IMR-90 (cell line): ENCODE results near the gene NMT1. TPM values are rescaled to one million over a fixed set of nuclear protein-coding genes. Genes with fewer than 3 reads are reported as not detected.
A peak's percentile ranks its signal among the peaks of the same experiment; 100 is the strongest.

ENCODE experiments used
- ATAC-seq: fragments of 200-7000 bp; cut with Tn5 transposase; 2 replicates; pipeline ENCODE4 v1.9.1; 2020; ENCODE audit warnings: low read depth, mild to moderate bottlenecking, moderate library complexity
- BruUV-seq: library from RNA; stranded (reverse); fragments of 400-500 nt; replicated peaks from 2 replicates; lab custom pipeline; 2021; lab: Mats Ljungman, UMichigan
- CTCF ChIA-PET: fragments of 300-600 bp; formaldehyde crosslinking; extraction: SDS; loops from one replicate; lab custom pipeline; 2021; ENCODE audit warnings: antibody characterized with exemption; lab: Yijun Ruan, JAX
- POLR2A ChIA-PET: fragments of 300-600 bp; sonication (Branson Sonifier 250); formaldehyde crosslinking; loops from one replicate; lab custom pipeline; 2022; ENCODE audit warnings: antibody characterized with exemption; ENCODE audit not compliant: unreplicated experiment; lab: Charles Lee
- DNase-seq: peaks from one replicate; pipeline ENCODE4 v3.0.0; 2013
- H2AFZ ChIP-seq: replicated peaks from 2 replicates; pipeline ENCODE3; 2013; ENCODE audit warnings: low read length, mild to moderate bottlenecking; ENCODE audit not compliant: poor library complexity
- H2AK5ac ChIP-seq: 2 replicates; pipeline ENCODE4 v1.6.1; 2013; ENCODE audit warnings: low read depth, low read length, inconsistent platforms
- H2AK9ac ChIP-seq: replicated peaks from 2 replicates; pipeline ENCODE3; 2013; ENCODE audit warnings: mild to moderate bottlenecking, low read depth, low read length, moderate library complexity; ENCODE audit not compliant: poor library complexity
- H2BK120ac ChIP-seq: 2 replicates; pipeline ENCODE4 v1.6.1; 2013; ENCODE audit warnings: low read depth, low read length, inconsistent platforms
- H2BK15ac ChIP-seq: 3 replicates; pipeline ENCODE4 v1.6.1; 2013; ENCODE audit warnings: low read depth, low read length, inconsistent platforms
- H2BK20ac ChIP-seq: 2 replicates; pipeline ENCODE4 v1.6.1; 2013; ENCODE audit warnings: low read depth, mild to moderate bottlenecking, inconsistent platforms, low read length, moderate library complexity
- H2BK5ac ChIP-seq: 2 replicates; pipeline ENCODE4 v1.6.1; 2013; ENCODE audit warnings: mild to moderate bottlenecking, low read depth, low read length, inconsistent platforms; ENCODE audit not compliant: poor library complexity, severe bottlenecking
- H3K14ac ChIP-seq: replicated peaks from 2 replicates; pipeline ENCODE4 v1.6.1; 2013; ENCODE audit warnings: low read depth, low read length, inconsistent platforms
- H3K18ac ChIP-seq: 2 replicates; pipeline ENCODE4 v1.6.1; 2013; ENCODE audit warnings: low read depth, low read length, control low read depth
- H3K23ac ChIP-seq: 2 replicates; pipeline ENCODE4 v1.6.1; 2013; ENCODE audit warnings: low read depth, low read length, inconsistent platforms
- H3K27ac ChIP-seq: 2 replicates; pipeline ENCODE4 v1.5.1; 2013; ENCODE audit warnings: mild to moderate bottlenecking, control low read depth, low read length; ENCODE audit not compliant: insufficient read depth
- H3K27me3 ChIP-seq: 2 replicates; pipeline ENCODE4 v1.6.1; 2013; ENCODE audit warnings: low read length; ENCODE audit not compliant: control insufficient read depth, insufficient read depth
- H3K36me3 ChIP-seq: 2 replicates; pipeline ENCODE4 v1.6.1; 2013; ENCODE audit warnings: low read length, mixed read lengths; ENCODE audit not compliant: control insufficient read depth, insufficient read depth
- H3K4ac ChIP-seq: 2 replicates; pipeline ENCODE4 v1.6.1; 2013; ENCODE audit warnings: low read depth, low read length, inconsistent platforms
- H3K4me1 ChIP-seq: 2 replicates; pipeline ENCODE4 v1.6.1; 2013; ENCODE audit warnings: low read length, mixed read lengths; ENCODE audit not compliant: control insufficient read depth, insufficient read depth
- H3K4me2 ChIP-seq: 2 replicates; pipeline ENCODE4 v1.6.1; 2013; ENCODE audit warnings: low read depth, mild to moderate bottlenecking, control low read depth, low read length, moderate library complexity
- H3K4me3 ChIP-seq: 2 replicates; pipeline ENCODE4 v1.5.1; 2013; ENCODE audit warnings: low read depth, mild to moderate bottlenecking, control low read depth, low read length, moderate library complexity; ENCODE audit not compliant: insufficient read depth
- H3K56ac ChIP-seq: 2 replicates; pipeline ENCODE4 v1.6.1; 2013; ENCODE audit warnings: low read length, inconsistent platforms; ENCODE audit not compliant: insufficient read depth; ENCODE audit errors: extremely low read depth
- H3K79me1 ChIP-seq, 2 experiments: 2 replicates each; pipeline ENCODE4 v1.6.1; 2013; ENCODE audit warnings: low read length in 2 of 2, inconsistent platforms in 1 of 2, low read depth in 1 of 2
- H3K9ac ChIP-seq: 2 replicates; pipeline ENCODE4 v1.6.1; 2013; ENCODE audit warnings: low read depth, low read length, control low read depth
- H3K9me1 ChIP-seq: 2 replicates; pipeline ENCODE4 v1.6.1; 2013; ENCODE audit warnings: low read length, inconsistent platforms; ENCODE audit not compliant: insufficient read depth
- H3K9me3 ChIP-seq: 2 replicates; pipeline ENCODE4 v1.6.1; 2013; ENCODE audit warnings: low read length; ENCODE audit not compliant: control insufficient read depth, insufficient read depth
- H4K20me1 ChIP-seq: 2 replicates; pipeline ENCODE4 v1.6.1; 2013; ENCODE audit warnings: low read length, inconsistent platforms; ENCODE audit not compliant: insufficient read depth
- H4K5ac ChIP-seq: 2 replicates; pipeline ENCODE4 v1.6.1; 2013; ENCODE audit warnings: mild to moderate bottlenecking, low read depth, low read length, control low read depth
- H4K8ac ChIP-seq, 2 experiments: 2 replicates each; pipeline ENCODE4 v1.6.1; 2013; ENCODE audit warnings: low read depth in 2 of 2, low read length in 2 of 2, control low read depth in 1 of 2, inconsistent platforms in 1 of 2
- H4K91ac ChIP-seq: 2 replicates; pipeline ENCODE4 v1.6.1; 2013; ENCODE audit warnings: low read depth, low read length, inconsistent platforms; ENCODE audit not compliant: insufficient read depth
- BHLHE40 ChIP-seq: fragments of 150-350 bp; IDR thresholded peaks from 2 replicates; pipeline ENCODE4 v1.6.1; 2016; ENCODE audit warnings: mild to moderate bottlenecking, low read depth, low read length
- CEBPB ChIP-seq: IDR thresholded peaks from 2 replicates; pipeline ENCODE4 v1.6.1; 2012; ENCODE audit warnings: low read depth, low read length, improper control_type of control experiment
- CHD1 ChIP-seq: IDR thresholded peaks from 2 replicates; pipeline ENCODE4 v1.6.1; 2012; ENCODE audit warnings: low read depth, low read length, improper control_type of control experiment
- FOS ChIP-seq: fragments of 150-350 bp; IDR thresholded peaks from 2 replicates; pipeline ENCODE4 v1.6.1; 2016; ENCODE audit warnings: low read depth, low read length
- MAFK ChIP-seq: IDR thresholded peaks from 2 replicates; pipeline ENCODE4 v1.6.1; 2012; ENCODE audit warnings: low read depth, low read length, improper control_type of control experiment
- MAZ ChIP-seq: IDR thresholded peaks from 2 replicates; pipeline ENCODE4 v1.6.1; 2012; ENCODE audit warnings: low read depth, mild to moderate bottlenecking, low read length, improper control_type of control experiment, moderate library complexity, borderline replicate concordance
- MXI1 ChIP-seq: IDR thresholded peaks from 2 replicates; pipeline ENCODE4 v1.6.1; 2012; ENCODE audit warnings: low read depth, mild to moderate bottlenecking, low read length, moderate library complexity, borderline replicate concordance
- NFE2L2 ChIP-seq: fragments of 150-350 bp; IDR thresholded peaks from 2 replicates; pipeline ENCODE4 v1.6.1; 2016; ENCODE audit warnings: low read depth, mild to moderate bottlenecking, low read length
- POLR2A ChIP-seq: IDR thresholded peaks from 2 replicates; pipeline ENCODE4 v1.6.1; 2012; ENCODE audit warnings: mild to moderate bottlenecking, low read depth, low read length
- RFX5 ChIP-seq: IDR thresholded peaks from 2 replicates; pipeline ENCODE4 v1.8.0; 2012; ENCODE audit warnings: low read depth, mild to moderate bottlenecking, low read length, moderate library complexity
- SMC3 ChIP-seq: fragments of 150-350 bp; IDR thresholded peaks from 2 replicates; pipeline ENCODE4 v1.6.1; 2016; ENCODE audit warnings: low read depth, mild to moderate bottlenecking, antibody characterized with exemption, low read length, moderate library complexity
- USF2 ChIP-seq: fragments of 150-350 bp; IDR thresholded peaks from 2 replicates; pipeline ENCODE4 v1.6.1; 2017; ENCODE audit warnings: mild to moderate bottlenecking, antibody characterized with exemption, low read length, low read depth
- WGBS, 2 experiments: methylation state at CpG; one replicate each; pipeline versions ENCODE4 v1.1.5 to v1.1.7; 2013; ENCODE audit warnings: missing lambda C conversion rate in 2 of 2; ENCODE audit not compliant: insufficient read length in 1 of 2; ENCODE audit errors: extremely low coverage in 2 of 2; 5-methylcytosine and 5-hydroxymethylcytosine counted together
- dilution Hi-C: fragments of 300-500 bp; cut with HindIII; formaldehyde crosslinking; loops from one replicate; pipeline ENCODE4 v1.14.3; 2018; ENCODE audit warnings: low sequenced_read_pairs; ENCODE audit not compliant: unreplicated experiment
- in situ Hi-C: fragments of 300-500 bp; cut with MboI; formaldehyde crosslinking; loops from 3 replicates; pipeline ENCODE4 v1.14.3; 2019; ENCODE audit warnings: low sequenced_read_pairs, inconsistent platforms, mixed read lengths
- intact Hi-C: fragments of 100-400 bp; cut with micrococcal nuclease; formaldehyde crosslinking; loops from 2 replicates; pipeline ENCODE4 v1.10.0; 2022
- polyA plus RNA-seq, 3 experiments: library from polyadenylated mRNA; depleted of rRNA; stranded (reverse); fragments of >200 nt; gene quantifications; 2 replicates each; pipeline ENCODE4 v1.2.3, GENCODE V29; 2012; ENCODE audit warnings: low replicate concordance in 1 of 3
- total RNA-seq: library from RNA; depleted of rRNA; stranded (reverse); fragments of >200 nt; gene quantifications from 2 replicates; pipeline ENCODE4 v1.2.3, GENCODE V29; 2012
- TF ChIP-seq, protein P1 (sequence below): conservative IDR thresholded peaks from 2 replicates; pipeline ENCODE4 v1.5.1; 2012; ENCODE audit warnings: mild to moderate bottlenecking, low read depth, low read length, improper control_type of control experiment

Gene NMT1
- total and polyA plus RNA-seq, 2 of the 4 experiments (the other 2 are of a cell fraction), result 38.0 to 60.6 TPM

- no TSS peak for BruUV-seq
- ATAC-seq (peak; percentile 3), DNase-seq (peak; percentile 82)
- H3K79me1 ChIP-seq, result peaks cover 7 to 46% of the 10 kb centered on the region in 2 experiments; a peak in 2 of 4 replicates
- no peaks in the 10 kb centered on the region for H3K27me3 ChIP-seq
- peak overlapping the region; percentile 91 for H3K9ac ChIP-seq
- dilution Hi-C loops (no loop called here), intact Hi-C loops (no loop called here), in situ Hi-C loops (no loop called here)
- H3K4me1 ChIP-seq, result peaks cover 19% of the 10 kb centered on the region
- WGBS, 2 experiments, result 4% methylated on average over 5 of the region's 29 CpGs; no CpG with 5 or more reads in 1 of the 2 experiments
- peaks cover 18% of the 10 kb centered on the region for H3K9me1 ChIP-seq
- ChIA-PET CTCF (interaction anchor here (1.0 to 2.1 kb wide), 2 partner anchors 12 kb away, joined by 4 to 10 read pairs; partner anchors contain the start of gene ACBD4), POLR2A (interaction anchor here (2.7 to 4.9 kb wide), 3 partner anchors 11 to 14 kb away, joined by 12 to 53 read pairs (median 33); partner anchors contain the start of genes ACBD4 and HEXIM2)
- peak overlapping the region; percentile 77 to 96 for H4K8ac ChIP-seq
- peak overlapping the region; percentile 93 for H3K56ac ChIP-seq
- peak overlapping the region; percentile 95 for H2AK9ac ChIP-seq
- H2BK15ac ChIP-seq, result peak overlapping the region; percentile 16; the same call in 2 of the 3 replicates
- peak overlapping the region; percentile 93 for H2BK5ac ChIP-seq
- H2AK5ac ChIP-seq, result peak overlapping the region; percentile 93
- peaks cover 37% of the 10 kb centered on the region for H4K20me1 ChIP-seq
- peak overlapping the region; percentile 94 for H2BK120ac ChIP-seq
- peak overlapping the region; percentile 99 for H3K14ac ChIP-seq
- peak overlapping the region; percentile 99 for H3K4ac ChIP-seq
- peak overlapping the region; percentile 84 for H3K18ac ChIP-seq
- 0 out of 2 replicates have a peak, but pooled peaks cover 2% of the 10 kb centered on the region for H3K36me3 ChIP-seq
- no peak for TF ChIP-seq CEBPB
- peak; percentile 81 for TF ChIP-seq USF2
- no peak for TF ChIP-seq NFE2L2
- TF ChIP-seq, protein P1, sequence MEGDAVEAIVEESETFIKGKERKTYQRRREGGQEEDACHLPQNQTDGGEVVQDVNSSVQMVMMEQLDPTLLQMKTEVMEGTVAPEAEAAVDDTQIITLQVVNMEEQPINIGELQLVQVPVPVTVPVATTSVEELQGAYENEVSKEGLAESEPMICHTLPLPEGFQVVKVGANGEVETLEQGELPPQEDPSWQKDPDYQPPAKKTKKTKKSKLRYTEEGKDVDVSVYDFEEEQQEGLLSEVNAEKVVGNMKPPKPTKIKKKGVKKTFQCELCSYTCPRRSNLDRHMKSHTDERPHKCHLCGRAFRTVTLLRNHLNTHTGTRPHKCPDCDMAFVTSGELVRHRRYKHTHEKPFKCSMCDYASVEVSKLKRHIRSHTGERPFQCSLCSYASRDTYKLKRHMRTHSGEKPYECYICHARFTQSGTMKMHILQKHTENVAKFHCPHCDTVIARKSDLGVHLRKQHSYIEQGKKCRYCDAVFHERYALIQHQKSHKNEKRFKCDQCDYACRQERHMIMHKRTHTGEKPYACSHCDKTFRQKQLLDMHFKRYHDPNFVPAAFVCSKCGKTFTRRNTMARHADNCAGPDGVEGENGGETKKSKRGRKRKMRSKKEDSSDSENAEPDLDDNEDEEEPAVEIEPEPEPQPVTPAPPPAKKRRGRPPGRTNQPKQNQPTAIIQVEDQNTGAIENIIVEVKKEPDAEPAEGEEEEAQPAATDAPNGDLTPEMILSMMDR, result no peak
- TF ChIP-seq BHLHE40, result peak; percentile 95
- TF ChIP-seq CHD1, result no peak
- no peak for TF ChIP-seq MAFK
- TF ChIP-seq POLR2A, result no peak
- TF ChIP-seq MAZ, result no peak
- no peak for TF ChIP-seq RFX5
- no peak for TF ChIP-seq FOS
- TF ChIP-seq SMC3, result no peak
- no peak for TF ChIP-seq MXI1
- peak overlapping the region; percentile 56 for H3K4me3 ChIP-seq
- peak overlapping the region; percentile 84 for H2AFZ ChIP-seq
- peak overlapping the region; percentile 90 for H3K27ac ChIP-seq
- H3K23ac ChIP-seq, result peak overlapping the region; percentile 99
- H2BK20ac ChIP-seq, result peak overlapping the region; percentile 68
- H3K4me2 ChIP-seq, result peak overlapping the region; percentile 74
- H4K5ac ChIP-seq, result peak overlapping the region; percentile 96
- peak overlapping the region; percentile 96 for H4K91ac ChIP-seq
- H3K9me3 ChIP-seq, result no peaks in the 10 kb centered on the region
Observed at GRCh38 chr17:45146890-45147580, 85.9 kb downstream of the NMT1 start.
